ENCODE results near the gene RSBN1L. TPM values are rescaled to one million over a fixed set of nuclear protein-coding genes. Genes with fewer than 3 reads are reported as not detected.
A peak's percentile ranks its signal among the peaks of the same experiment; 100 is the strongest.

Gene RSBN1L
- polyA plus RNA-seq, 1 donor (not counting 4 experiments of a cell fraction or from before 2014, with no cell fraction given): 9.6 TPM

DNA sequence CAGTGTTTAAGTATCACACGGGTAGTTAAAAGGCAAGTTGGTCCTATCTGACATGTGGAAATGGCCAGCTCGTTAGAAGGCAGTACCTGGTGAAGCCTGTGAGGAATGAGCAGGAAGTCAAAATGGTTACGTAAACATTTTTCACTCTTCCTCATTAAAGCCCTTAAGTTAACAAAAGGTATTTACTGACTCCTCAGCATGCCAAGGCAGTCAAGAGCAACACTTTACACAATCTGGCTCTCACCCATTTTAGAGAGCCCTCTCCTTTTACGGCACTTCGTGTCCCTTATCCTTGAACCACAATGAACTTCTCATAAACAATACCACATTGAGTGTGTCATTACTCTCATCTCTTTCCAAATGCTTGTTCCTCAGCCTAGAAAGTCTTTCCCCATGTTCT, 11.0 kb upstream of the RSBN1L start:
- TF ChIP-seq CTCF (optimal IDR thresholded peaks at IDR 0.05 in 1 of 3, IDR thresholded peaks at IDR 0.05 in 1 of 3, conservative IDR thresholded peaks at IDR 0.05 in 1 of 3; ENCODE audit: extremely low read depth in 1 of 3, insufficient read depth in 2 of 3, low read length in 3 of 3): no peak
- no peak for TF ChIP-seq EZH2 (IDR thresholded peaks at IDR 0.05; ENCODE audit: low read length)
- Histone ChIP-seq H3K9me3 (ENCODE audit: control insufficient read depth, low read depth, low read length) (no peaks in the 10 kb centered on the region), H3K36me3 (ENCODE audit: control insufficient read depth in 2 of 2, extremely low read depth in 1 of 2, insufficient read depth in 2 of 2, low read length in 2 of 2) (peaks cover 5 to 8% of the 10 kb centered on the region in 2 experiments), H3K27me3 (ENCODE audit: control insufficient read depth, extremely low read depth, insufficient read depth, low read length) (no peaks in the 10 kb centered on the region), H4K20me1 (ENCODE audit: control insufficient read depth, extremely low read depth, insufficient read depth, low read length) (peaks cover under 1% of the 10 kb centered on the region), H2AFZ (ENCODE audit: control insufficient read depth, low read length) (no peak overlapping the region), H3K79me2 (ENCODE audit: control insufficient read depth, insufficient read depth, low read length) (peaks cover 13% of the 10 kb centered on the region), H3K4me1 (ENCODE audit: control insufficient read depth, extremely low read depth, insufficient read depth, low read length) (peaks cover 8% of the 10 kb centered on the region), H3K27ac (ENCODE audit: control insufficient read depth, insufficient read depth, low read length) (peak overlapping the region; percentile 1), H3K4me3 (ENCODE audit: control insufficient read depth in 2 of 3, extremely low read depth in 1 of 3, insufficient read depth in 2 of 3, low read depth in 1 of 3, low read length in 3 of 3) (no peak overlapping the region), H3K9me1 (ENCODE audit: control insufficient read depth, extremely low read depth, insufficient read depth, low read length) (no peaks in the 10 kb centered on the region), H3K9ac (ENCODE audit: control insufficient read depth, extremely low read depth, insufficient read depth, low read length) (no peak overlapping the region), H3K4me2 (ENCODE audit: control insufficient read depth, extremely low read depth, insufficient read depth, low read depth, low read length) (no peak overlapping the region)
- no peak for FAIRE-seq
- DNase-seq (ENCODE audit: low read depth, low spot score): no peak
- dilution Hi-C loops (cut with MboI; ENCODE audit: extremely low pct_ligation_motif_present, low sequenced_read_pairs): no loop called here

- H3K4me1 ChIP-seq (ENCODE audit: control insufficient read depth, extremely low read depth, insufficient read depth, low read length): peaks cover 8% of the 10 kb centered on the region
- peaks cover 25% of the 10 kb centered on the region for H3K79me2 ChIP-seq (ENCODE audit: control insufficient read depth, insufficient read depth, low read length)
- DNase-seq (ENCODE audit: low read depth, low spot score): no peak
- no peak overlapping the region for H3K4me3 ChIP-seq (ENCODE audit: control insufficient read depth in 2 of 3, extremely low read depth in 1 of 3, insufficient read depth in 2 of 3, low read depth in 1 of 3, low read length in 3 of 3)
- no peak for FAIRE-seq
- no peaks in the 10 kb centered on the region for H3K27me3 ChIP-seq (ENCODE audit: control insufficient read depth, extremely low read depth, insufficient read depth, low read length)
- H3K4me2 ChIP-seq (ENCODE audit: control insufficient read depth, extremely low read depth, insufficient read depth, low read depth, low read length): no peak overlapping the region
- dilution Hi-C loops (cut with MboI; ENCODE audit: extremely low pct_ligation_motif_present, low sequenced_read_pairs): no loop called here
- H3K27ac ChIP-seq (ENCODE audit: control insufficient read depth, insufficient read depth, low read length): no peak overlapping the region
- no peaks in the 10 kb centered on the region for H3K9me1 ChIP-seq (ENCODE audit: control insufficient read depth, extremely low read depth, insufficient read depth, low read length)
- peaks cover 5 to 8% of the 10 kb centered on the region in 2 experiments for H3K36me3 ChIP-seq (ENCODE audit: control insufficient read depth in 2 of 2, extremely low read depth in 1 of 2, insufficient read depth in 2 of 2, low read length in 2 of 2)
- H3K9me3 ChIP-seq (ENCODE audit: control insufficient read depth, low read depth, low read length): no peaks in the 10 kb centered on the region
- TF ChIP-seq EZH2 (IDR thresholded peaks at IDR 0.05; ENCODE audit: low read length) (no peak), CTCF (optimal IDR thresholded peaks at IDR 0.05 in 1 of 3, IDR thresholded peaks at IDR 0.05 in 1 of 3, conservative IDR thresholded peaks at IDR 0.05 in 1 of 3; ENCODE audit: extremely low read depth in 1 of 3, insufficient read depth in 2 of 3, low read length in 3 of 3) (no peak)
- H3K9ac ChIP-seq (ENCODE audit: control insufficient read depth, extremely low read depth, insufficient read depth, low read length): no peak overlapping the region
- no peak overlapping the region for H2AFZ ChIP-seq (ENCODE audit: control insufficient read depth, low read length)
- peaks cover 2% of the 10 kb centered on the region for H4K20me1 ChIP-seq (ENCODE audit: control insufficient read depth, extremely low read depth, insufficient read depth, low read length)
Measured at GRCh38 chr7:77687100-77687746, 9.0 kb upstream of the RSBN1L start.

Measured in keratinocyte (primary cell).